Measurements from ENCODE around the gene CFAP46.

- TF ChIP-seq, protein P1, sequence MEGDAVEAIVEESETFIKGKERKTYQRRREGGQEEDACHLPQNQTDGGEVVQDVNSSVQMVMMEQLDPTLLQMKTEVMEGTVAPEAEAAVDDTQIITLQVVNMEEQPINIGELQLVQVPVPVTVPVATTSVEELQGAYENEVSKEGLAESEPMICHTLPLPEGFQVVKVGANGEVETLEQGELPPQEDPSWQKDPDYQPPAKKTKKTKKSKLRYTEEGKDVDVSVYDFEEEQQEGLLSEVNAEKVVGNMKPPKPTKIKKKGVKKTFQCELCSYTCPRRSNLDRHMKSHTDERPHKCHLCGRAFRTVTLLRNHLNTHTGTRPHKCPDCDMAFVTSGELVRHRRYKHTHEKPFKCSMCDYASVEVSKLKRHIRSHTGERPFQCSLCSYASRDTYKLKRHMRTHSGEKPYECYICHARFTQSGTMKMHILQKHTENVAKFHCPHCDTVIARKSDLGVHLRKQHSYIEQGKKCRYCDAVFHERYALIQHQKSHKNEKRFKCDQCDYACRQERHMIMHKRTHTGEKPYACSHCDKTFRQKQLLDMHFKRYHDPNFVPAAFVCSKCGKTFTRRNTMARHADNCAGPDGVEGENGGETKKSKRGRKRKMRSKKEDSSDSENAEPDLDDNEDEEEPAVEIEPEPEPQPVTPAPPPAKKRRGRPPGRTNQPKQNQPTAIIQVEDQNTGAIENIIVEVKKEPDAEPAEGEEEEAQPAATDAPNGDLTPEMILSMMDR (IDR thresholded peaks at IDR 0.05), result no peak
- no peak for TF ChIP-seq POLR2A (IDR thresholded peaks at IDR 0.05)
Observed at GRCh38 chr10:132805599-132805998, 136.8 kb downstream of the CFAP46 start.

Measured in esophagus squamous epithelium (tissue), 4 donors.